Keratinocyte (primary cell): ENCODE results near the gene PLEKHF1. TPM values are rescaled to one million over a fixed set of nuclear protein-coding genes. Genes with fewer than 3 reads are reported as not detected.
A peak's percentile ranks its signal among the peaks of the same experiment; 100 is the strongest.

Experiments used
- DNase-seq: peaks from one replicate; pipeline ENCODE4 v3.0.0-alpha.2; 2011; ENCODE audit warnings: low read depth, missing footprints, low spot score
- FAIRE-seq: peaks from 2 replicates; lab custom pipeline; 2011; peaks lifted over from hg19 to GRCh38; lab: Jason Lieb, UNC
- H2AFZ ChIP-seq: 2 replicates; pipeline ENCODE4 v1.6.0; 2012; ENCODE audit warnings: low read length, control low read depth, inconsistent platforms; ENCODE audit not compliant: control insufficient read depth
- H3K27ac ChIP-seq: 2 replicates; pipeline ENCODE4 v1.5.1; 2011; ENCODE audit warnings: low read length; ENCODE audit not compliant: control insufficient read depth, insufficient read depth
- H3K27me3 ChIP-seq: 3 replicates; pipeline ENCODE4 v1.6.0; 2011; ENCODE audit warnings: low read length; ENCODE audit not compliant: control insufficient read depth, insufficient read depth; ENCODE audit errors: extremely low read depth
- H3K36me3 ChIP-seq, 2 experiments: 2 replicates in 1 of 2; 3 replicates in 1 of 2; pipeline ENCODE4 v1.5.1; 2011; ENCODE audit warnings: low read length in 2 of 2, mild to moderate bottlenecking in 1 of 2; ENCODE audit not compliant: control insufficient read depth in 2 of 2, insufficient read depth in 2 of 2; ENCODE audit errors: extremely low read depth in 1 of 2
- H3K4me1 ChIP-seq: 3 replicates; pipeline ENCODE4 v1.5.1; 2011; ENCODE audit warnings: low read length; ENCODE audit not compliant: control insufficient read depth, insufficient read depth; ENCODE audit errors: extremely low read depth
- H3K4me2 ChIP-seq: 3 replicates; pipeline ENCODE4 v1.6.0; 2011; ENCODE audit warnings: low read depth, low read length; ENCODE audit not compliant: control insufficient read depth, insufficient read depth; ENCODE audit errors: extremely low read depth
- H3K4me3 ChIP-seq, 3 experiments: fragments of 200-600 bp in 1 of 3; sonication (generic) in 1 of 3; 2 replicates in 2 of 3; 3 replicates in 1 of 3; pipeline ENCODE4 v1.5.1; 2011 to 2016; ENCODE audit warnings: low read length in 3 of 3, mild to moderate bottlenecking in 3 of 3, control low read depth in 2 of 3, inconsistent platforms in 1 of 3, low read depth in 1 of 3, mixed read lengths in 1 of 3, mixed run types in 1 of 3, moderate library complexity in 1 of 3; ENCODE audit not compliant: control insufficient read depth in 2 of 3, insufficient read depth in 2 of 3; ENCODE audit errors: extremely low read depth in 1 of 3
- H3K79me2 ChIP-seq: 2 replicates; pipeline ENCODE4 v1.6.0; 2012; ENCODE audit warnings: low read length; ENCODE audit not compliant: control insufficient read depth, insufficient read depth
- H3K9ac ChIP-seq: 3 replicates; pipeline ENCODE4 v1.6.0; 2011; ENCODE audit warnings: low read length; ENCODE audit not compliant: control insufficient read depth, insufficient read depth; ENCODE audit errors: extremely low read depth
- H3K9me1 ChIP-seq: 3 replicates; pipeline ENCODE4 v1.6.0; 2011; ENCODE audit warnings: low read length; ENCODE audit not compliant: control insufficient read depth, insufficient read depth; ENCODE audit errors: extremely low read depth
- H3K9me3 ChIP-seq: 2 replicates; pipeline ENCODE4 v1.5.1; 2012; ENCODE audit warnings: low read depth, low read length; ENCODE audit not compliant: control insufficient read depth
- H4K20me1 ChIP-seq: 3 replicates; pipeline ENCODE4 v1.6.0; 2011; ENCODE audit warnings: low read length; ENCODE audit not compliant: control insufficient read depth, insufficient read depth; ENCODE audit errors: extremely low read depth
- EZH2 ChIP-seq: IDR thresholded peaks from one replicate; pipeline ENCODE4 v1.6.1; 2012; ENCODE audit warnings: inconsistent platforms, mild to moderate bottlenecking, low read length, moderate library complexity
- dilution Hi-C: fragments of 300-500 bp; cut with MboI; formaldehyde crosslinking; loops from one replicate; pipeline ENCODE4 v1.7.0; 2020; ENCODE audit warnings: low sequenced_read_pairs; ENCODE audit not compliant: extremely low pct_ligation_motif_present
- polyA plus RNA-seq, 5 experiments: library from polyadenylated mRNA; depleted of rRNA in 3 of 5; stranded (reverse) in 3 of 5; stranded (forward) in 1 of 5; unstranded in 1 of 5; fragments of >200 nt; gene quantifications; 1 replicate in 1 of 5; 2 replicates in 3 of 5; 3 replicates in 1 of 5; pipeline versions ENCODE4 v1.2.1 to v1.2.3, GENCODE V29; 2011 to 2012; ENCODE audit warnings: missing spikeins in 2 of 5, low read depth in 1 of 5, low replicate concordance in 1 of 5
- TF ChIP-seq, protein P1 (sequence below), 3 experiments: IDR thresholded peaks in 1 of 3; conservative IDR thresholded peaks in 1 of 3; optimal IDR thresholded peaks in 1 of 3; 2 replicates in 2 of 3; 3 replicates in 1 of 3; pipeline versions ENCODE3 to v1.5.1; 2011; ENCODE audit warnings: low read length in 3 of 3, mild to moderate bottlenecking in 3 of 3, moderate library complexity in 2 of 3, control low read depth in 1 of 3, inconsistent platforms in 1 of 3; ENCODE audit not compliant: insufficient read depth in 2 of 3; ENCODE audit errors: extremely low read depth in 1 of 3

The PLEKHF1 gene
- polyA plus RNA-seq, 1 donor (not counting 4 experiments of a cell fraction or from before 2014, with no cell fraction given) = 9.4 TPM

DNA sequence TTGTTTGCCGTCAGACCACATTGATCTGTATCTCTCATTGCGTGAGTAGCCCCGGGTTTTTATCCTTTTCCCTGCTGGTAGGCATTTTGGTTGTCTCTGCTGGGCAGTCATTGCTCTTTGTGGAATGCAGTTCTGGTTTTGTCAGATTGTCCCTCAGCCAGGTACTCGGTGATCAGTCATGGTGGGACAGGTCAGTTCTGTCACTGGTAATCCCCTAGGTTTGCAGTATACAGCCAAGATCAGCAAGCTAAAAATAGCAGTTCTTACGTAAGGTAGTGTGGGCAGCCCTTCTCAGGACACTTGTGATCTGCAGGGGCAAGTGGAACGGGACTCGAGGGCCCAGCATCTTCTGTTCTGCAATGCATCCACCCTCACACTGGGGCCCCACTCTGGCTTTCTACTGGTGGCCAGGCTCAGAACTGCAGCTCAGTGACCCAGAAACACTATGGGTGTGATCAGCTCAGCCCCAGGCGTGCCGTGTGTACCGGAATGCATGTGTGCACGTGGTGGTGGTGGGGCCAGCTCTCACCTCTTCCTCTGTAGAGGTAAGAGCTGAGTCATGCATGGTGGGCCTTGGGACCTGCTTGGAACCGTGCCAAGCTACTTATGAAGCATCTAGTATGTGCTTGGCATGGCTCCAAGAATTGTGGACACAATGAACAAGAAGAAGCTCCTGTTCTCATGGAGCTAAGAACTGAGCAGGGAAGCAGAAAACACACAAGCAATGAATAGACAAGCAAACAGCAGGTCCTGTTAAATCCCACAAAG, 6.3 kb downstream of the PLEKHF1 start:
- Histone ChIP-seq H3K27ac (no peak overlapping the region), H3K27me3 (no peaks in the 10 kb centered on the region), H3K9ac (no peak overlapping the region), H4K20me1 (peaks cover 32% of the 10 kb centered on the region), H2AFZ (no peak overlapping the region), H3K4me2 (peak overlapping the region; percentile 46), H3K4me1 (peaks cover 37% of the 10 kb centered on the region), H3K9me3 (no peaks in the 10 kb centered on the region), H3K79me2 (peaks cover 79% of the 10 kb centered on the region), H3K36me3 (peaks cover 18 to 21% of the 10 kb centered on the region in 2 experiments), H3K9me1 (peaks cover 13% of the 10 kb centered on the region), H3K4me3 (no peak overlapping the region)
- TF ChIP-seq EZH2 = no peak
- TF ChIP-seq, protein P1, sequence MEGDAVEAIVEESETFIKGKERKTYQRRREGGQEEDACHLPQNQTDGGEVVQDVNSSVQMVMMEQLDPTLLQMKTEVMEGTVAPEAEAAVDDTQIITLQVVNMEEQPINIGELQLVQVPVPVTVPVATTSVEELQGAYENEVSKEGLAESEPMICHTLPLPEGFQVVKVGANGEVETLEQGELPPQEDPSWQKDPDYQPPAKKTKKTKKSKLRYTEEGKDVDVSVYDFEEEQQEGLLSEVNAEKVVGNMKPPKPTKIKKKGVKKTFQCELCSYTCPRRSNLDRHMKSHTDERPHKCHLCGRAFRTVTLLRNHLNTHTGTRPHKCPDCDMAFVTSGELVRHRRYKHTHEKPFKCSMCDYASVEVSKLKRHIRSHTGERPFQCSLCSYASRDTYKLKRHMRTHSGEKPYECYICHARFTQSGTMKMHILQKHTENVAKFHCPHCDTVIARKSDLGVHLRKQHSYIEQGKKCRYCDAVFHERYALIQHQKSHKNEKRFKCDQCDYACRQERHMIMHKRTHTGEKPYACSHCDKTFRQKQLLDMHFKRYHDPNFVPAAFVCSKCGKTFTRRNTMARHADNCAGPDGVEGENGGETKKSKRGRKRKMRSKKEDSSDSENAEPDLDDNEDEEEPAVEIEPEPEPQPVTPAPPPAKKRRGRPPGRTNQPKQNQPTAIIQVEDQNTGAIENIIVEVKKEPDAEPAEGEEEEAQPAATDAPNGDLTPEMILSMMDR (optimal IDR thresholded peaks at IDR 0.05 in 1 of 3, IDR thresholded peaks at IDR 0.05 in 1 of 3, conservative IDR thresholded peaks at IDR 0.05 in 1 of 3; ENCODE audit: extremely low read depth in 1 of 3, insufficient read depth in 2 of 3, low read length in 3 of 3) = peak; percentile 51 to 66 (median 64)
- DNase-seq (peak; percentile 99), FAIRE-seq (peak; percentile 90)
- dilution Hi-C loops = no loop called here

DNA sequence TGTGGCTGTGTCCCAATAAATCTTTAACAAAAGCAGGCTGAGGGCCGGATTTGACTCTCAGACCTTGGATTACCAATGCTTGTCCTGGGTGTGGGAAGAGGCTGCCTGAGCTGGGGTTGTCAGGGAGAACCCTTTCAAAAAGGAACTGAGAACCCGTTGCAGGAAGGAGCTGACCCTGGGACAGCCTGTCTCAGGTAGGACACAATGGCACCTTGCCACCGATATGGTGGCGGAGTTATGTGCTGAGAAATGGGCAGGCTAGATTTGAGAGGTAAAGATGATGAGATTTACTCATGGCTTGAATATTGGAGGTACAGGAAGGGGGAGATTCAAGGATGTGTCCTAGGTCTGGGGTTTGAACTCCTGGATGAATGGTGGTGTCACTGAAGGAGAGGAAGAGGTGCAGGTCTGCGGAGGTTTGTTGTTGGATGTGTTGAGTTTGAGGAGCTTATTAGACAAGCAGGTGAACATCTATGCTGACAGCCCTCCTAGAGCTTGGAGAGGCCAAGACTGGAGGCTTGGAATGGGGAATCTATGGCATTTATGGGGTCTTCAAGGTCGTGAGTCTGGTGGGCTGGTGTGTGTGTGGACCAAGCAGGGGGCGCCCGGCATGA, 7.2 kb downstream of the PLEKHF1 start:
- Histone ChIP-seq H3K4me1 (peaks cover 30% of the 10 kb centered on the region), H3K9me3 (no peaks in the 10 kb centered on the region), H3K27me3 (no peaks in the 10 kb centered on the region), H3K4me3 (no peak overlapping the region), H3K79me2 (peaks cover 70% of the 10 kb centered on the region), H3K4me2 (no peak overlapping the region), H3K9ac (no peak overlapping the region), H2AFZ (no peak overlapping the region), H3K9me1 (peaks cover 13% of the 10 kb centered on the region), H4K20me1 (peaks cover 34% of the 10 kb centered on the region), H3K36me3 (peaks cover 23 to 25% of the 10 kb centered on the region in 2 experiments), H3K27ac (no peak overlapping the region)
- TF ChIP-seq, protein P1 (optimal IDR thresholded peaks at IDR 0.05 in 1 of 3, IDR thresholded peaks at IDR 0.05 in 1 of 3, conservative IDR thresholded peaks at IDR 0.05 in 1 of 3; ENCODE audit: extremely low read depth in 1 of 3, insufficient read depth in 2 of 3, low read length in 3 of 3) = no peak
- TF ChIP-seq EZH2 = no peak
- dilution Hi-C loops = no loop called here
- FAIRE-seq (peak; percentile 32), DNase-seq (no peak)
